GM18507 (cell line): ENCODE results near the gene PLEKHH2.
"Not testable (repeated sequence)": the region's sequence is repeated elsewhere in the genome, so short reads cannot be mapped to it uniquely, and the experiment has no call there.

Experiments used
- DNase-seq: peaks from one replicate; pipeline ENCODE4 v3.0.0; 2011; ENCODE audit warnings: low read depth; ENCODE audit not compliant: insufficient read length; ENCODE audit errors: extremely low spot score
- FAIRE-seq: peaks from 2 replicates; lab custom pipeline; 2011; peaks lifted over from hg19 to GRCh38; lab: Jason Lieb, UNC

PLEKHH2 gene

DNA sequence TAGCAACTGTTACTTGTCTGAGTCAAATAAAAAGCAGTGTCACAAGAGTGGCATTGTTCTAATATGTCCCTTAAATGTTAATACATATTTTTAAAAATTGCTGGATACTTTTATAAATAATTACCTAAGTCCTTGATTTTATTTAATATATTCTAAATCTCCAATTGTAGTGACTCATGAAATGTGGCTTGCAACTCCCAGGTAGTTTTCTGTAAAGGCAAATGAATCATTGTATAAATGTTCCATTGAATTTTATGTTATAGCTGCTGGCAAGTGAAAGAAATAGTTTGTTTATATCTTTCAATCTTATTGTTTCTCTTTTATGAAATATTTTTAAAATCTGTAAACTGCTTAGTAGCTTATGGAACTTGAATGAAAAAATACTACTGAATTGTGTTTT lies 71.8 kb downstream of the PLEKHH2 start:
- no peak for FAIRE-seq
- DNase-seq, result no peak

DNA sequence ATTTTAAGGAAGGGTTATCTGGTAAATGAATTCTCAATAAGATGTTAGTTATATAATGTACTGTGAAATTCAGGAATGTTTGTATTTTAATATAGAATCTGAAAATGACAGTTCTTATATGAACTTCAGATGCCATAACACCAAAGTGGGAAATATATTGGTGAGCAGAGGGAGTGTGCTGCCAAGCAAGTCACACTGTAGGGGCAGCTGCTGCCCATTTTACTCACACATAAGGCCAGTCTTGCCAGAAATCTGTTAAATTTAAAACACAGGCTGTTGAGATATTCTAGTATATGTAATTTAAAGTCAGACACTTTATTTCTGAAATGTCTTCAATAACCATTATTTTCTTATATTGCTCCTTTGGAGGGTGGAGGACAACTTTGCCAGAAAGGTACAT lies 73.8 kb downstream of the PLEKHH2 start:
- FAIRE-seq, result no peak
- no peak for DNase-seq

DNA sequence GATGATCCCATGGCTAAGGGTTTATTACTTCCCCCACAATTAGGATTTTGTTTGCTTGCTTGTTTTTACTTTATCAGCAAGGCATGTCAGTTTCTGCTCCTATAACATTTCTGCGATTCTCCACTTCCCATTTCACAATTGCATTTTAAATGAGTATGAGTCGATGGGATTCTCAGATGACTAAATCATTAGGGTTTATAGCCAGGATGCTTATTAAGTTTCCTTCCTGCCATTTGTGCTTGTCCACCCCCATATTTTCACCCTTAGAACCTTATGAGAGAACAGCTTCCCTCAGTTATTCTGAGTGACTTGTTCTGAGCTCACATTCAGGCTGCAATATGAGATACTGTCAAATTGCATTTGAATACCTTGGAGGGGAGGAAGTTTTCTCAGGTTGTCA lies 77.1 kb downstream of the PLEKHH2 start:
- no peak for DNase-seq
- no peak for FAIRE-seq

DNA sequence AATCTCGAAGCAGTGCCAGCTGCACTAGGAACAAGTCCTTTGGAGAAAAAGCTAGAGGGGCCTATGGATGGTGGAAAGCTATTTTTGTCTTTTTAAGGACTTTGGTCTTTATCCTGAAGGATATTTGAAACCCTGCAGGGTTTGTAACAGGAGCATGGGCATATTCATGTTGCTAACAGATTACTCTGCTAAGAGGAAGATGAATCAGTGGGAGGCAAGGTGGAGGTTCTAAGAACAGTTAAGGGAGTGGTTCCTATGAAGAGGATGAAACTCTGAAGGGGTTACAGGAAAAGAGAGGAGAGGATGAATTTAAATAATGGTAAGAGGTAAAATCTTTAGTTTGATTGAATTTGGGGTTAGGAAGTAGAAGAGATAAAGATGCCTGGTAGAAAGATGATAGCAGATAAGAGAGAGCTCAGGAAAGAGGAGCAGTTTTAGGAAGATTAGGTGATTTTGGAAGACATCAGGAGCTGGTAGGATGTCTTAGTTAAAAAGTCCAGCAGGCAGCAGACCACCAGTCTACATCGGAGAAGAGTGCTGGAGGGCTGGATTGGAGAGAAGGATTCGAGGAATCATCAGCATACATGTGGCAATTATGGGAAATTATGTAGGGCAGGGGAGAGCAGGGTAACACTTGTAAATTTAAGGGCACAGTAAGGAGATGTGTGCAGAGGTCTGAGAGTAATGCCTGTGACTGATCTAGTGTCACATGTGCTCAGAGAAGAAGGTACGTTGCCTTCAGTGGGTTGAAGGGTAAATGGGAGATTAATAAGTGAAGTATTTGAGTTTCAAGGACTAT lies 78.4 kb downstream of the PLEKHH2 start:
- FAIRE-seq (no peak), DNase-seq (no peak)

DNA sequence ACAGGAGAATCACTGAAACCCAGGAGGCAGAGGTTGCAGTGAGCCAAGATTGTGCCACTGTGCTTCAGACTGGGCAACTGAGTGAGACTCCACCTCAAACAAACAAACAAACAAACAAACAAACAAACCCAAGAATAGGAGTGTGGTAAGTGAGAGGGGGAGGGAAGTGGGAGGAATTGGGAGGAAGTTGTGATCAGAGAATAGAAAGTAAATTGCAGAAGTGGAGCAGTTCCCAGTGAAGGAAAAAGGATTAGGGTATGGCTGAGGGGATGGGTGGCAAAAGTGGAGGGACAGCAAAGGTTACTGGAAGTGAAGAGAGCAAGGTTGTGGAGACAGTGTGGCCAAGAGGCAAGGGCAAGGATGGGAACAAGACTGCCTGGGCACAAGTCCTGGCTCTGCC lies 80.3 kb downstream of the PLEKHH2 start:
- FAIRE-seq, result no peak
- DNase-seq, result no peak

DNA sequence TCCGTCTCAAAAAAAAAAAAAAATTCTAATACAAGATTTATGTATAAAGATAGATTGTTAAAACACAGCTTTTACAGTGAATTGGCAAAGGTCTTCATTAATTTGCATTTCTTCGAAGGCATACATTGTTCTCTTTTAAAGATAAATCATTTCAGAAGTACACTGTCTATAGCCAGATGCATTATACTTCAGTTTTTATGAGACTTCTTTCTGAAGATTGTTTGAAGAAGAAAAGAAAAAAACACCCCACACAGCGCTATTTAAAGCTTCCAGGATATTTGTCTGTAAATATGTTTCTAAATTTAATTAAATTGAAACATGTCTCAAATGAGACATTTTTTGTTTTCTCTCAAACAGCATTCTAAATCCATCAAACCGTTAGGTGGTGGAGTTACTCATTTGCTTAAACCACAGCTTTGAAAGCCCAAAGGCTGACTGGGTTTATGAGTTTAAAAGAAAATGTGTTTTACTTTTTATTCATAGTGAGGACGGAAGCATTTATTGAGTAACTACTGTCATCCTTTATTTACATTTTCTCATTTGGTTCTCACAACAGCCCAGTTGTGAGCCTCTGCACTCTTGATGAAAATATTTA lies 81.6 kb downstream of the PLEKHH2 start:
- FAIRE-seq (peak; percentile 66), DNase-seq (no peak)

DNA sequence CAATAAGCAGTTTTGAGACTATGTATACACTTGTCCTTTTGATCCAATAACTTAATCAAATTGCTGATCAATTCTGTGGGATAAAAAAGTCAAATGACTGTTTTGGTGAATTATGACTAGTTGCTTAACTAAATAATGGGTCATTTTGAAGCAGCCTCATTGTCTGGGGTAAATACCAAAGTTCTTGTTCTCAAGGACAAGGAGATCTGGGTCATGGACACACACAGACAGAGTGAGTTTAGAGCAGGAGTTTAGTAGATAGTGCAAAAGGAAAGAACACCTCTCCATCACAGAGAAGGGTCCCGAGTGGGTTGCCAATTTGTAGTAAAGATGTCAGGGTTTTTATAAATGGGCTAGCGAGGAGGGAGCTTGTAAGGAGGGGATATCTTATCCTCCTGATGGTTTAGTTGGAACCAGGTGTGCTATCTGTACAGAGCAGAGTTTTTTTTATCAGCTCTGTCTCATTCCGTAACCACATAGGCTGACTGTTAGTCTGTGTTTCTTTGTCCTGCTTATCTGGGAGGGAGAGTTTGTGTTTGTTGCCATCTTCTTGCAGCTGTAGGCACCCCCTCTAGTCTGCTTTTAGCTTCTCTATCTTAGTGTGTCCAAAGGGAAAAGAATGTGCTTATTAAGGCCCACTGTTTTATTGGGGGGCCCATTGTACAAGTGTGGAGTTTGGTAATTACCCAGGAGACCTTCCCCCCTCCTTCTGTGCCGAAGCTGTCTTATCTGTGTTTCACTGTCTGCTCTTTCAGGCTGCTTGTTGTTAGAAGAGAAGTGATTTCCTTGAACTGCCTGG lies 87.9 kb downstream of the PLEKHH2 start:
- no peak for DNase-seq
- no peak for FAIRE-seq

DNA sequence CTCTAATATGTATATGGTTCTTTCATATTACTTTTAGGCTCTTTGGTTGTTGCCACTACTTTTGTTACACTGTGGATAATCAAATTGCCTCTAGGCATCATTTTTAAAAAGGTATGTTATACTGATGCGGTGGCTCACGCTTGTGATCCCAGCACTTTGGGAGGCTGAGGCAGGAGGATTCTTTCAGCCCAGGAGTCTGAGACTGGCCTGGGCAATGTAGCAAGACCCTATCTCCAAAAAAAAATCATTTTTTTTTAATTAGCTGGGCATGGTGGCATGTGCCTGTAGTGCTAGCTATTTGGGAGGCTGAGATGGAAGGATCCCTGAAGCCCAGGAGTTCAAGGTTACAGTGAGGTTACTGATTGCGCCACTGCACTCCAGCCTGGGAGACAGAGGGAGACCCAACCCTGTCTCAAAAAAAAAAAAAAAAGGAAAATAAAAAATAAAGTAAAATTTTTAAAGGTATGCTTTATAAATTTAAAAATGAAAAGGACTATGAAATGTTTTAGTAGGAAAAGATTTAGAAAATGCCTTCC lies 88.7 kb downstream of the PLEKHH2 start:
- FAIRE-seq (no peak), DNase-seq (no peak)

DNA sequence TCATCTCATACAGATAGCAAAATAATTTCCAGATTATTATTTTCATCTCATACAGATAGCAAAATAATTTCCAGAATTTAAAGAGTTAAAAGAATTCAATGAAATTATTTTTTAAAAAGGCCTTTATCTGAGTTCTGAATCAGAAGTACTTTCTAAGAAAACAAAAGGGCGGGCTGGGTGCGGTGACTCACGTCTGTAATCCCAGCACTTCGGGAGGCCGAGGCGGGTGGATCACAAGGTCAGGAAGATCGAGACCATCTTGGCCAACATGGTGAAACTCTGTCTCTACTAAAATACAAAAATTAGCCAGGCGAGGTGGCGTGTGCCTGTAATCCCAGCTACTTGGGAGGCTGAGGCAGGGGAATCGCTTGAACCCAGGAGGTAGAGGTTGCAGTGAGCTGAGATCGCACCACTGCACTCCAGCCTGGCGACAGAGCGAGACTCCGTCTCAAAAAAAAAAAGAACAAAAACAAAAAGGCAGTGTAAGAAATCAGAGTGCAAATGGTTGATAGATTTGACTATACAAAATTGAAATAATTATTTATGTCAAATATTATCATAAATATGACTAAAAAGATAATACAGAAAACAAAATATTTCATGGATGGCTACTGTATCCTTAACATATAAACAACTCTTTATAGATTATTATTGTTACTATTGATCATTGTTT lies 90.0 kb downstream of the PLEKHH2 start:
- DNase-seq, FAIRE-seq: not testable (repeated sequence)

DNA sequence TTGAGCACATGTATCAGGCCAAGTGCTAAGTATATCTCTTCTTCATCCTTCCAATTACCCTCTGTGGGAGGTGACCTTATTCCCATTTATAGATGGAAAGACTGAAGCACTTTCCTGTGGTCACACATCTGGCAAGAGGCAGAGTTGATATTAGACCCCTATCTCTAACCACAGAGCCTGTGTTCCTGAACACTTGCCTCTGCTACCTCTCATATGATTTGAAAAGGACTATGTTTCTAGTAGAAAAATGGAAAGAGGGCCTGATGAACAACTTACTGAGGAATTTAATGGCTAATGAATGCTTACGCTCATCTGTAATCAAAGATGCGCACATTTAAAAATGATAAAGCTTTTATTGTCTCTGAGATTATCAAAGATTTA lies 90.6 kb downstream of the PLEKHH2 start:
- DNase-seq, result no peak
- no peak for FAIRE-seq

DNA sequence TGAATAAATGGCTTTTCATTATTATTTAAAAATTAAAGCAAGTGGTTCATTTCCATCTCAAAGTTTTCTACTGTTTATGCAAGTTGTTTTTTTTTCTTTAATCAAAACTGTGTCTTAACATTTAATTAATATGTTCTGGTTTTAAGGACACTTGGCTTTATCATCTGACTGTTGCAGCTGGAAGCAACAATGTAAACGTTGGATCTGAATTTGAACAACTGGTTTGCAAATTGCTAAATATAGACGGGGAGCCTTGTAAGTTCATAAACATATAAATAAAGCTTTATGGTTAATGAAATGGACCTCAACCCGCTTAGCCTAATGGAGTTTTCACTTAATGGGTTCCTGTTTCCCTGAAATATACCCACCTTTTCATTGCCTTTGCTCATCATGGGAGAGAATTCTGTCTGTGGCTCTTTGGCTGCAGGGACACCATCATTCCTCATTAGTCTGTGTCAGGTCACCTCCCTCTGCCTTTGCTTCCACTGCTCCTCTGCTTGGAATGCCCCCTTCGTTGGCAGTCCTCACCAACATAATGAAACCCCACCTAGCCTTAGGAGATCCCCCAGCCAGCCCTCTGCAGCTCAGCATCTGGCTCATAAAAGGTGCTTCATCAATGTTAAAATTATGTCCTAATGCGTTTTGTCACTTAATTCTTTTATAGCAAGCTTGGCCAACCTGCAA lies 92.6 kb downstream of the PLEKHH2 start:
- FAIRE-seq, result no peak

DNA sequence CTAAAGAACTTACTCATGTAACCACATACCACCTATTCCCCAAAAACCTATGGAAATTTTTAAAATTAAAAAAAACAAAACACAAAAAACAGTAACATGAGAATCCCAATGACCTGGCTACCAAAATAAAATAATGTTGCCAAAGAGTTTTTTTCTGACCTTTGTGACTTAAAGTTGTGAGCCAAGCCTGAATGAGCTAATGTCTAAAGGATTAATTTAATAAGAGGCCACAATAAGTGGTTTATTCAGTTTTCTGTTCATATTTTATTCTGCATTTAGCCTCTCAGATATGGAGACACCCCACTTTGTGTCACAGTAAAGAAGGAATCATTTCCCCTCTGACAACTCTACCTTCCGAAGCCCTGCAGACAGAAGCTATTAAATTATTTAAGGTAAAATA lies 94.2 kb downstream of the PLEKHH2 start:
- FAIRE-seq (no peak), DNase-seq (no peak)

More for the DNA sequence above, 92.6 kb downstream of the PLEKHH2 start:
- DNase-seq, result no peak

DNA sequence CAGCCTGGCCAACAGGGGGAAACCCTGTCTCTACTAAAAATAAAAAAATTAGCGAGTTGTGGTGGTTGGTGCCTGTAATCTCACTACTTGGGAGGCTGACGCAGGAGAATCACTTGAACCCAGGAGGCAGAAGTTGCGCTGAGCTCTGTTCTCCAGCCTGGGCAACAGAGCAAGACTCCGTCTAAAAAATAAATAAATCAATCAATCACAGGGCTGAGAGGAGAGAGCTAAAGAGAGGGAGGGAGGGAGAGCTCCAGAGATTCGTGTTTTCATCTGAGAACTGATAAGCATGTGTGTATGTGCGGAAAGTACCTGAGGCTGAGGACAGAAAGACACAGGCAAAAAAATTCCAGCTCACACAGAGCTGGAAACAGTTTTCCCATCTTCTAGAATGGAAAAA lies 99.6 kb downstream of the PLEKHH2 start:
- FAIRE-seq (no peak), DNase-seq (no peak)

DNA sequence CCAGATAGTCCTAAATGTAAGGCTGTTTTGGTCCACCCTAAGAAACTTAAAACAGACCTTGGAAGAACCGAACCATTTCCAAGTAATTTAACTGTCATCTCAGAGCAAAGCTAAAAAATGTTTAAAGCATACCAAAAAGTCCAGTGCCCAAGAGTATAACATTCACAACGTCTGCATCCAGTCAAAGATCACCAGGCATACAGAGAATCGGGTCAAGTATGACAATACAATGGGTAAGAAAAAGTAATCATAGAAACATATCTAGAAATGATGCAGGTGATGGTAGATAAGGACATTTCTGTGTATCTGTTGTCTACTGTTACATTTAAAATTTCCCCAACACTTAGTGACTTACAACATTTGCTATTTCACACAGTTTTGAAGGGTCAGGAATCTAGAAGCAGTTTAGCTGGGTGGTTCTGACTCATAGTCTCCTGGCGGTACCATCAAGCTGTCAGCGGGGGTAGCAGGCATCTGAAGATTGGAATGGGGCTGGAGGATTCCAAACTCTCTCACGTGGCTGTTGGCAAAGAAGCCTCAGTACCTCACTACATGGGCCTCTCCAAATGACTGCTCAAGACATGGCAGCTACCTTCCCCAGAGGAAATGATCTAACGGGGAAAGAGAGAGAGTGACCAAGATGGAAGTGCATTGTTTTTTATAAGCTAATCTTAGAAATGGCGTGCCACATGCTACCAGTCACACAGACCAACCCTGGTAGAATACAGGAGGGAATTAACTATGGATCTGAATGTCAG lies 100.2 kb downstream of the PLEKHH2 start:
- no peak for FAIRE-seq

DNA sequence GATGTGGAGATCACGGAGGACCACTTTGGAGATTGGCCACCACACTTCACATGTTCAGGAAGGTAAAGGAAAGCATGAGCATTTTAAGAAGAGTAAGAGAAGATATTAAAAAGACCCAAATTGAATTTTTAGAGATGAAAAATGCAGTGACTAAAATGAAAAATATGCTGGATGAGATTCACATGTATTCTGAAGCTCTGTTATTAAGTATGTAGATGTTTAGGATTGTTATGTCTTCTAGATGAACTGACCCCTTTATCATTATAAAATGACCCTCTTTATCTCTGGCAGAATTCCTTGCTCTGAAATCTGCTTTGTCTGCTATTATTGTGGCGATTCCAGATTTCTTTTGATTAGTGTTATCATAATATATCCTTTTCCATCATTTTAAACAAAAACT lies 100.8 kb downstream of the PLEKHH2 start:
- no peak for FAIRE-seq
- no peak for DNase-seq

More for the DNA sequence above, 100.2 kb downstream of the PLEKHH2 start:
- DNase-seq, result no peak

DNA sequence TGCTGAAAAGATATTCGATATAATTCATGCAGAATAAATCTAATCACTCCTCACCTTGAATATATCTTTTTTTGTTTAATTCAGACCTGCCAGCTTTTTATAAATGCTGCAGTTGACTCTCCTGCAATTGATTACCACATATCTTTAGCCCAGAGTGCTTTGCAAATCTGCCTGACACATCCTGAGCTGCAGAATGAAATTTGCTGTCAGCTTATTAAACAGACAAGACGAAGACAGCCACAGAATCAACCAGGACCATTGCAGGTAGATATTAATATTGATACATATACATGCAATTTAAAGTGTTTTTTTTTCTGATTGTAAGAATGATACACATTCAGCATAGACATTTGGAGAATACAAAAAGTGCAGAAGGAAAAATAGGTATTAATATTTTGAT lies 101.2 kb downstream of the PLEKHH2 start:
- no peak for FAIRE-seq

DNA sequence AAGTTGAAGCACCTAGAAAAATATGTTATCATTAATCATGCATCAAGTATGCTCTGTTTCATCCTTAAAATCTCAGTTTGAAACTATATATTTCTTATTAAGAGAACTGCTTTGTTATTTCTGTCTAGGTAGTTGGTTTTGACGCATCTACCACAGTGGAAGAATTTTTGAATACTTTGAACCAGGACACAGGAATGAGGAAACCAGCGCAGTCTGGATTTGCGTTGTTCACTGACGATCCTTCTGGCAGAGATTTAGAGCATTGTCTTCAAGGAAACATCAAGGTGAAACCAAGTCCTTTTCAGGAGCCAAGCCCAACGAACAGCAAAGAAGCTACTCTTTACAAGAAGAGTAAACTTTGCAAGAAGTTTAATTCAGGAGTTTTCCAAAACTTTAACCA lies 106.6 kb downstream of the PLEKHH2 start:
- no peak for FAIRE-seq
- DNase-seq, result no peak

More for the DNA sequence above, 101.2 kb downstream of the PLEKHH2 start:
- DNase-seq, result no peak

DNA sequence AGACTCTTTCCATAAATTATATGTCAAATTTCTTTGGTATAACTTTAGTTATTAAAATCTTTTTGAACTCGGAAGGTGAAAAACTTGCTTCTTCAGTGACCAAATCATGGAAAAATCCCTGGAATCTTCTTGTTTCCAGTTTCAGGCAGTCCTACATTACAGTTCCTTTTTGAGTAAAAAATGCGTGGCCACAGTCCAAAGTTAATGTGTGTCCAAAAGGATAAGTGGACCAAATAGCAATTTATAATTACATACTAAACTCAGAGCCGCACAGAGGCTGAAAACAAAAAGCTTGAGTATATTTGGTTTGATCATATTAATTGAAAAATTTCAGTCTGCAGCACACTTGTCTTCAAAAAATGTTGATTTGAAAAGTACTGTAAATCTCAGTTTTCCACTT lies 108.4 kb downstream of the PLEKHH2 start:
- DNase-seq (no peak), FAIRE-seq (no peak)

DNA sequence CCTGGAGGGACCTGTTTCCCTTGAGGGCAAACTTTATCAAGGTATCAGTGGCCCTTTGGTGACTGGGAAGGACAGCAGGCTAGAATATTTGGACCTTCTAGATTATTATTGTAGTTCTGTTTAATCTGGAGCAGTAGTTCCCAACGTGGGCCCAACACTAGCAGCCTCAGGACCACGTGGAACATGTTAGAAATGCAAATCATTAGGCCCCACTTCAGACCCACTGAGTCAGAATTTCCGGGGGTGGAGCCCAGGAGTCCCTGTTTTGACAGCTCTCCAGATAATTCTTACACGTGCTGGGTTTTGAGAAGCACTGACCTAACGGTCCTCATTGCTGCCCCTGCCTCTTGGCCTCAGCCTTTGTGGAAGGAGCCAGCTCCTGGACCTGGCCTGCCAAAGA lies 111.3 kb downstream of the PLEKHH2 start:
- FAIRE-seq (no peak), DNase-seq (no peak)
